Left lung (tissue), 10 donors: ENCODE measurements around the gene MTAP. TPM values are rescaled to one million over a fixed set of nuclear protein-coding genes. Genes with fewer than 3 reads are reported as not detected.
A peak's percentile ranks its signal among the peaks of the same experiment; 100 is the strongest.

Experiments used
- ATAC-seq: fragments of 200-7000 bp; cut with Tn5 transposase; one replicate; pipeline ENCODE4 v1.9.1; 2020; ENCODE audit warnings: moderate library complexity
- DNase-seq, 4 donors: peaks; one replicate each; pipeline ENCODE4 v3.0.0-alpha.2; 2013 to 2020
- H3K27ac ChIP-seq, 2 donors: fragments of 200-600 bp; sonication (generic) in 1 of 2; one replicate each; pipeline versions ENCODE4 v1.5.0 to v1.8.0; 2020 to 2021
- H3K27me3 ChIP-seq, 2 donors: fragments of 200-600 bp; sonication (generic) in 1 of 2; one replicate each; pipeline versions ENCODE4 v1.5.0 to v1.8.0; 2020 to 2021
- H3K36me3 ChIP-seq, 2 donors: fragments of 200-600 bp; sonication (generic) in 1 of 2; one replicate each; pipeline versions ENCODE4 v1.5.0 to v1.8.0; 2020 to 2021
- H3K4me1 ChIP-seq, 2 donors: fragments of 200-600 bp; one replicate each; pipeline ENCODE4 v1.8.0; 2021
- H3K4me3 ChIP-seq, 2 donors: fragments of 200-600 bp; sonication (generic) in 1 of 2; one replicate each; pipeline versions ENCODE4 v1.5.0 to v1.8.0; 2020 to 2021; ENCODE audit warnings: mild to moderate bottlenecking in 1 of 2
- H3K9me3 ChIP-seq, 2 donors: fragments of 200-600 bp; sonication (generic) in 1 of 2; one replicate each; pipeline versions ENCODE4 v1.5.0 to v1.8.0; 2020 to 2021
- intact Hi-C, 2 donors: fragments of 100-400 bp; cut with DNase I; formaldehyde crosslinking; loops; one replicate each; pipeline versions ENCODE4 v1.11.2 to v1.14.2; 2022
- polyA plus RNA-seq, 6 donors: library from polyadenylated mRNA; unstranded; fragments of 120-200 nt; gene quantifications; one replicate each; pipeline ENCODE4 v1.2.1, GENCODE V29; 2013; ENCODE audit not compliant: insufficient read length in 6 of 6
- total RNA-seq, 2 donors: library from RNA; stranded (reverse); fragmentation: NEBNext Ultra II Directional; extraction: Animal tissue kit (Norgen Biotek cat#: 25700); gene quantifications; one replicate each; pipeline ENCODE4 v1.2.1, GENCODE V29; 2021
- TF ChIP-seq, protein P1 (sequence below), 2 donors: fragments of 200-600 bp; sonication (generic) in 1 of 2; IDR thresholded peaks; one replicate each; pipeline versions ENCODE4 v1.5.0 to v1.8.0; 2021; ENCODE audit warnings: antibody characterized with exemption in 2 of 2
- donor health status: DM: no; HTN: yes; CAD: no.
- donor health status: DM: no; HTN: no; CAD: no.

The MTAP gene
- total and polyA plus RNA-seq, 8 donors = 34.0 to 44.6 (median 36.7) TPM

DNA sequence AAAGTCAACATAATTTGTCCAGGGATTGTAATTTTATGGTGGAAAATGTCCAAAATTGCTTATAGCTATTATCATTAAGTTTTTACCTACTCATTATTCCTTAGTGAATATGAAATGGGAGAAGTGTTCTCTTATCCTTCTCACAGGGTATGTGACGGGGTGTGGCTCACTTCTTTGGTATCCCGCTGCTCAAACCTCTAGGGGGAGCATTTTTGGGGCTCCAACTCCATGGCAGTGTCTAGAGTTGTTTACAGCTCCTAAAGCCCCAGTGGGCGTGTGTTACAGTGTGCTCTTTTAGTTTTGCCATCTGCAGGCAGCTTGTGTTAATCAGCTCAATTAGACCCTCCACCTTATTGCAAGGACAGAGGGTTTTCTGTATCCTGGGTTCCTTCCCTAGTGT, 102.3 kb downstream of the MTAP start:
- Histone ChIP-seq H3K27me3 (no peaks in the 10 kb centered on the region), H3K27ac (no peak overlapping the region), H3K36me3 (peaks cover 0 to 8% of the 10 kb centered on the region in 2 donors), H3K9me3 (peaks cover 0 to 64% of the 10 kb centered on the region in 2 donors), H3K4me1 (no peaks in the 10 kb centered on the region), H3K4me3 (no peak overlapping the region)
- intact Hi-C loops = no loop called here
- TF ChIP-seq, protein P1, sequence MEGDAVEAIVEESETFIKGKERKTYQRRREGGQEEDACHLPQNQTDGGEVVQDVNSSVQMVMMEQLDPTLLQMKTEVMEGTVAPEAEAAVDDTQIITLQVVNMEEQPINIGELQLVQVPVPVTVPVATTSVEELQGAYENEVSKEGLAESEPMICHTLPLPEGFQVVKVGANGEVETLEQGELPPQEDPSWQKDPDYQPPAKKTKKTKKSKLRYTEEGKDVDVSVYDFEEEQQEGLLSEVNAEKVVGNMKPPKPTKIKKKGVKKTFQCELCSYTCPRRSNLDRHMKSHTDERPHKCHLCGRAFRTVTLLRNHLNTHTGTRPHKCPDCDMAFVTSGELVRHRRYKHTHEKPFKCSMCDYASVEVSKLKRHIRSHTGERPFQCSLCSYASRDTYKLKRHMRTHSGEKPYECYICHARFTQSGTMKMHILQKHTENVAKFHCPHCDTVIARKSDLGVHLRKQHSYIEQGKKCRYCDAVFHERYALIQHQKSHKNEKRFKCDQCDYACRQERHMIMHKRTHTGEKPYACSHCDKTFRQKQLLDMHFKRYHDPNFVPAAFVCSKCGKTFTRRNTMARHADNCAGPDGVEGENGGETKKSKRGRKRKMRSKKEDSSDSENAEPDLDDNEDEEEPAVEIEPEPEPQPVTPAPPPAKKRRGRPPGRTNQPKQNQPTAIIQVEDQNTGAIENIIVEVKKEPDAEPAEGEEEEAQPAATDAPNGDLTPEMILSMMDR (IDR thresholded peaks at IDR 0.05) = no peak
- no peak for ATAC-seq
- no peak for DNase-seq

DNA sequence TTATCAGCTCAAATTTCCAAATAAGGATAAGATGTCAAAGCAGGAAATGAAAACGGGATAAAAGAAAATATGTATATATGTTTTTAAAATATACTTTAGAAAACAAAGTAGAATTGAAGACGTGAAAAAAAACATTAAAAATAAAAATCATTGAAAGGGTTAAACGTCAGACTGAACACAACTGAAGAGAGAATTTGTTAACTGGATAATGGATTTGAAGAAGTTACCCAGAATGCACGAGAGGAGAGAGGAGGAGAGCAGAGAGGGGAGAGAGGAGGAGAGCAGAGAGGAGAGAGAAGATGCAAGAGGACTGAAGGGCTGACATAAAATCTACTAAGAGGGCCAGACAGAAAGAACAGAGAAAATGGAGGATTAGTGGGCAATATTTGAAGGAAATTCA, 103.8 kb downstream of the MTAP start:
- H3K36me3 ChIP-seq = peaks cover 0 to 8% of the 10 kb centered on the region in 2 donors

DNA sequence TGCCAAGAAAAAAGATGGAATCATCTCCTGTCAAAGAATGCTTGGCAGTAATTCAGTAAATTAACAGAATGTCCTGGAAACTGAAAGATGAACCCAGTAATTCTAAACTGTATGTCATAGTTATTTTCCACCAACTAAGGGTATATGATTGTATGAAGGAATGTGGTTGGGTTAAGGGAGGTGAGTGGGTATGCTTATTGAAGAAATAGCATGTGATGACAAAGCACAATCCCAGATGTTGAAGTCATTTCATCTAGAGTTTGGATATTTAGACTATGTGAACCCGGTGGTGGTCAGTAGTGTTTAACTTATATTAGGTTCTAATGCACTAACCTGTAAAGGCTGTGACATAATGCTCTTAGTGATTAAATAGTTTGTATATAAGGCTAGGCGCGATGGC, 104.4 kb downstream of the MTAP start:
- H3K9me3 ChIP-seq = peaks cover 0 to 62% of the 10 kb centered on the region in 2 donors
- DNase-seq (no peak), ATAC-seq (no peak)
- H3K4me3 ChIP-seq = no peak overlapping the region
- TF ChIP-seq, protein P1 (IDR thresholded peaks at IDR 0.05) = no peak
- no peak overlapping the region for H3K27ac ChIP-seq
- H3K27me3 ChIP-seq = no peaks in the 10 kb centered on the region
- H3K4me1 ChIP-seq = no peaks in the 10 kb centered on the region
- intact Hi-C loops = no loop called here
- H3K36me3 ChIP-seq = peaks cover 0 to 8% of the 10 kb centered on the region in 2 donors

More for the DNA sequence above, 103.8 kb downstream of the MTAP start:
- Histone ChIP-seq H3K27ac (no peak overlapping the region), H3K4me1 (no peaks in the 10 kb centered on the region), H3K27me3 (no peaks in the 10 kb centered on the region), H3K4me3 (no peak overlapping the region), H3K9me3 (peaks cover 0 to 62% of the 10 kb centered on the region in 2 donors)
- intact Hi-C loops = no loop called here
- DNase-seq (no peak), ATAC-seq (no peak)
- TF ChIP-seq, protein P1 (IDR thresholded peaks at IDR 0.05) = no peak

DNA sequence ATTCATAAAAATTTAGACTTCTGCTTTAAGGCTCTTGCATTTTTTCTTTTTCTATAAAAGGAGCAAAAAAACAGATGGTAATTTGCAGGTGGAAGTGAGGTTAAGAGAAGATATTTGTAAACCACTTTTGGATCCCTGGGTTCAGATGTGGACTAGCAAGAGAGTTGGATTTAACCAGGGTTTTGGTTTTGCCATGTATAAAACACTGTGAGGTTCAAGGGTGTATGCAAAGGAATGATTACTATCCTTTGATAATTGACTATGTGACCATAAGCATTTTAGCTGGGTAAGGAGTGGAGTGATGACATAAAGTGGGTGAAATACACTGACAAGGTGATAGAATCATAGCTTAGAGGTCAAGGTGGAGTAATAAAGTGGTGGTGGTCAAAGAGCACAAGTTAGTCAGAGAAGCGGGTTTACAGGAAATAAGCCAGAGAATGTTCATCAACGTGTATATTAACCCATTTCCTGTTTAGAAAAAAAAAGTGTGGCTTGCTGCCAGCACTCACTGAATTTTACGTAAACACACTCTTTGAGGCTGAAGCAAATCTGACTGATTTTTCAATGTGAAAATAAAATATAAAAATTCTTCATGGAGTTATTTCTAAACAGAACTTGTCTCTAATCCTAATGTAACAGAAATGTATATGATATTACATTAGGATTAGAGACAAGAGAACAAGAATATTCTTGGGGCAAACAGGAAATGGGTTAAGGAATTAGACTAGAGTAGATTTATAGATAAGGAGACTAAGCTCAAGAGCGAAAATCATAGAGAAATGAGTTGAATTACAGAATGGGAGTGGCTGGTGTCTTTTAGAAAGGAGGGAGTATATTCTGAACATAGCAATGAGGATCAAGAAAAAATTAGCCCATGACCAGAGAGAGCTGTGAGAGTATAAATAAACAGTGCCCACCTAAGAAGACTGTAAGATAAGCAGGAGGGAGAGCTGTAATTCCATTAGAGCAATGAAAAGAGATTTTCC, 117.2 kb downstream of the MTAP start:
- peak in 2 of 4 donors; percentile 12 to 15 for DNase-seq
- intact Hi-C loops = no loop called here

DNA sequence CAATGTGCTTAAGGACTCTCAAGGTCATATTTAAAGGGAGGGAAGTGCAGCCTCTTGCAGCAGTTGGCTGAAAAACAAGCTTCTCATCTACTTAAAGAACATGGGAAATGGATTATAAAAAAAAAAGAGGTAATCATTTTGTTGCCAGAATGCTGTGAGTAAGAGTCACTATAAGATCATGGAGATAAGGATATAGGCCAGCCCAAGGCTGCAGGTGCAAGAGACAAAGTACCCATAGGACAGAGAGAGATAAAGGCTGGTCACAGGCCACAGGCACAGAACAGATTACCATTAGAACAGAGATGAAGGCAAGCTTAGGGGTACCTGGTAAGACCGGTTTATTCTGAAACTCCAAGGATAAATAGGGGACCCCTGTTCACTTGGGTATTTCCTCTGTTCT, 121.3 kb downstream of the MTAP start:
- no peaks in the 10 kb centered on the region for H3K4me1 ChIP-seq
- no peak overlapping the region for H3K4me3 ChIP-seq
- no peaks in the 10 kb centered on the region for H3K9me3 ChIP-seq
- TF ChIP-seq, protein P1 (IDR thresholded peaks at IDR 0.05) = no peak
- no peaks in the 10 kb centered on the region for H3K27me3 ChIP-seq
- intact Hi-C loops = no loop called here
- no peaks in the 10 kb centered on the region for H3K36me3 ChIP-seq
- ATAC-seq = no peak
- no peak overlapping the region for H3K27ac ChIP-seq
- no peak for DNase-seq

More for the DNA sequence above, 117.2 kb downstream of the MTAP start:
- H3K4me3 ChIP-seq = no peak overlapping the region
- no peak overlapping the region for H3K27ac ChIP-seq
- TF ChIP-seq, protein P1 (IDR thresholded peaks at IDR 0.05) = no peak
- H3K27me3 ChIP-seq = no peaks in the 10 kb centered on the region
- no peaks in the 10 kb centered on the region for H3K36me3 ChIP-seq
- peaks cover 0 to 7% of the 10 kb centered on the region in 2 donors for H3K9me3 ChIP-seq
- no peak for ATAC-seq
- H3K4me1 ChIP-seq = no peaks in the 10 kb centered on the region
